GM18951 (cell line): Measurements from ENCODE around the gene KRTAP13-2.

Experiments
- POLR2A ChIP-seq: IDR thresholded peaks from 4 replicates; pipeline ENCODE4 v1.6.1; 2011; ENCODE audit warnings: mild to moderate bottlenecking; ENCODE audit not compliant: insufficient read length, insufficient read depth; ENCODE audit errors: extremely low read depth
- in situ Hi-C: fragments of 300-500 bp; cut with MboI; formaldehyde crosslinking; loops from one replicate; pipeline ENCODE4 v1.12.0; 2022; ENCODE audit warnings: low sequenced_read_pairs, mixed read lengths, inconsistent platforms; ENCODE audit not compliant: unreplicated experiment

Gene KRTAP13-2, protein sequence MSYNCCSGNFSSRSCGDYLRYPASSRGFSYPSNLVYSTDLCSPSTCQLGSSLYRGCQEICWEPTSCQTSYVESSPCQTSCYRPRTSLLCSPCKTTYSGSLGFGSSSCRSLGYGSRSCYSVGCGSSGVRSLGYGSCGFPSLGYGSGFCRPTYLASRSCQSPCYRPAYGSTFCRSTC

GRCh38 chr21:30372139-30372770, at the start of gene KRTAP13-2:
Gene KRTAP13-2 (minus strand): TSS chr21:30372271. CDS start chr21:30372213, 58 bp downstream.
- in situ Hi-C loops = no loop called here
- TF ChIP-seq POLR2A = no peak

- no peak for TF ChIP-seq POLR2A
- in situ Hi-C loops = no loop called here
Measured at GRCh38 chr21:30415993-30416392, 43.9 kb upstream of the KRTAP13-2 start.

- TF ChIP-seq POLR2A = no peak
- in situ Hi-C loops = no loop called here
Measured at GRCh38 chr21:30408782-30409494, 36.9 kb upstream of the KRTAP13-2 start.

- in situ Hi-C loops = no loop called here
- no peak for TF ChIP-seq POLR2A
Measured at GRCh38 chr21:30395731-30396130, 23.7 kb upstream of the KRTAP13-2 start, which contains the start of gene KRTAP13-1. Gene KRTAP13-1 (plus strand): TSS chr21:30396031. CDS start chr21:30396087, 56 bp downstream.

GRCh38 chr21:30391492-30392025, 19.5 kb upstream of the KRTAP13-2 start:
- in situ Hi-C loops = no loop called here
- TF ChIP-seq POLR2A = no peak

- no peak for TF ChIP-seq POLR2A
- in situ Hi-C loops = no loop called here
Measured at GRCh38 chr21:30382201-30382600, 10.1 kb upstream of the KRTAP13-2 start.

DNA sequence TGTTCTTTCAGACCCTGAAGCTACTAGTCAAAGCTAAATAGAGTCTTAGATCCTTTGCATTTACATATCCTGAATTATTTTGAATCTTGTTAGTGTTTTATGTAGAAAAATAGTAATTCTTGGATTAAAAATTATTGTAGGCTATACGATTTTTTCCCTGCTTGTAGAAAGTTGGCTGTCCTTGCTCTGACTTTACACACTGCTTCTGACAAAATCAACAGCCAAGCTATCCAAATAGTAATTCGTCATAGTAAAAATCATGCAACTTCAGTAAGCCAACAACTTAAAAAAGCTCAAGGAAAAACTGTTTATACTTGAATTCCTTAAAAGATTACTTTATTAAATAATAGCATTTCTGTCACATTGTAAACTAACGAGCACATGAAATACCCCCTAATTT, 16.2 kb downstream of the KRTAP13-2 start:
- in situ Hi-C loops = no loop called here

GRCh38 chr21:30354308-30355005, 17.6 kb downstream of the KRTAP13-2 start:
- in situ Hi-C loops = no loop called here
- TF ChIP-seq POLR2A = no peak

More for the DNA sequence above, 16.2 kb downstream of the KRTAP13-2 start:
- TF ChIP-seq POLR2A = no peak

- in situ Hi-C loops = no loop called here
- TF ChIP-seq POLR2A = no peak
Measured at GRCh38 chr21:30351534-30351933, 20.5 kb downstream of the KRTAP13-2 start.

DNA sequence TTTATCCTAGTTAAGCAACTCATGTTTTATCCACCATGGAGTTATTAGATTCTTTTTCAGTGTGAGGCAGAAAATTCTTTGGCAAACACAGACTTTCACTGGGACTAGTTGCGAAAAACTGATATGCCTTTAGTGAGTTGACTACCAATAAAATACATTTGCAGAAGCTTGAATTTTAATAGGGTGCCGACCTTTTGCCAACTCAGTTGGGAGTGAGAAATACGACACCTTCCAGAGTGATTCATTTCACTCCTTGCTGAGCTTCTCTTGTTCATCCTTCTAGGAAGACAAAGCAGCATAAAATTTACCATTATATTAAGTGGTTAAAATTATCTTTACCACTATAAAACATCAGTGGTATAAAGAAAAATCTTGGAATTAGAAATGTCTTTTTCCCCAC, 22.5 kb downstream of the KRTAP13-2 start:
- in situ Hi-C loops = no loop called here
- TF ChIP-seq POLR2A = no peak

DNA sequence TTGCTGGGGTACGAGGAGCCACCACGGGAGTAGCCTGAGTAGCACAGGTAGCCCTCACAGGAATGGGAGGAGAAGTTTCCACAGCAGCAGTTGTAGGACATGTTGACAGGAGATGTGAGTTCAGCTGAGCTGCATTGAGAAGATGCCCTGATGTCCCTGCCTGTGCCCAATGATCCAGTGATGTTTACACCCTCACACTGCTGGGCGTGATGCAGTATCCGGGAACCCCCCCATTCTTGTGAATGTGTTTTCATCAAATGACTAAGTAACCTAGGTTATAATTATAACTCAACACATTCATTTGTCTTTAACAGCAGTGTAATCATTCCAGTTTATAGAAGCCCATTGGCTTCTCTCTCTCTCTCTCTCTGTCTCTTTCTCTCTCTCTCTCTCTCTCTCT, 23.6 kb downstream of the KRTAP13-2 start, which contains the start of gene KRTAP23-1:
KRTAP23-1 (minus strand) TSS at position 101 of the 400 bp plus-strand sequence; CDS start at position 101, 0 bp downstream.
- TF ChIP-seq POLR2A = no peak
- in situ Hi-C loops = no loop called here

GRCh38 chr21:30345014-30345413, 27.1 kb downstream of the KRTAP13-2 start:
- TF ChIP-seq POLR2A = no peak
- in situ Hi-C loops = no loop called here

GRCh38 chr21:30340714-30341573, 31.1 kb downstream of the KRTAP13-2 start:
- no peak for TF ChIP-seq POLR2A
- in situ Hi-C loops = no loop called here
